ENCODE data around the gene VMP1.
A peak's percentile ranks its signal among the peaks of the same experiment; 100 is the strongest.
"Not testable (repeated sequence)": the region's sequence is repeated elsewhere in the genome, so short reads cannot be mapped to it uniquely, and the experiment has no call there.

Gene VMP1

DNA sequence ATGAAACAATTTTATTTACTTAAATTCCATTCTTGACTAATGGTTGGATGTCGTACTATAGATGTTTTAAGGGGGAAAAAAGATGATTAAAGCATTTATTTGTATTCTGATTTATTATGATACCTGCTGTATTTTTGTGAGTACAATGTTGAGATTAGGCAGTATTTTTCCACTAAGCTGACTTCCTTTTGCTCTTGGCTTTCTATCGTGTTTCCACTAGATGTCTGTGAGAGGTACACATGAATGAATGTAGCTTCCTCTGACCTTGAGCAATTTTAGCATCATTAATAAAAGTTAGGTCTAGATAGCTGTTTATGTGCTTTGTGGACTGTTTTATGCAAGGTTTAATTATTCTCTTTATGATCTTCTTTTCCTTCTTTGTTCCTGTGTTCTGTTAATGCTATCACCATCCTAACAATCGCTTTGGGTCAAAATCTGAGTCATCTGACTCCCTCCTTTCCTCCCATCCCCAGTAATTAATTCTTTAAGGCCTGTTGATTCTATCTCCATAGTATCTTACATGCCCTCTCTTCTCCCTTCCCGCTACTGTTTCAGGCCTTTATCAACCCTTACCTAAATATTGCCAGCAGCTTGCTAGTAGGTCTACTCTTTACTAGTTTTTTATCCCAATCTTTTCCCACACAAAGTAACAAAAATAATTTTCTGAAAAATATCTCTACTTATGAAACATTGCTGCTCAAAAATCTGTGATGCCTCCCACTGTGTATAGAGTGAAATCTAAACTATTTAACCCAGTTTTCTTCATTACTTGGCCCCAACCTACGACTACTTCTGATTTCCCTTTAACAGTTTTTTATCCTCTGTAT, 76.0 kb downstream of the VMP1 start:
- DNase-seq = no peak

GRCh38 chr17:59785091-59785799, 77.8 kb downstream of the VMP1 start:
- DNase-seq = no peak

GRCh38 chr17:59786213-59786535, 78.7 kb downstream of the VMP1 start:
- no peak for DNase-seq

DNA sequence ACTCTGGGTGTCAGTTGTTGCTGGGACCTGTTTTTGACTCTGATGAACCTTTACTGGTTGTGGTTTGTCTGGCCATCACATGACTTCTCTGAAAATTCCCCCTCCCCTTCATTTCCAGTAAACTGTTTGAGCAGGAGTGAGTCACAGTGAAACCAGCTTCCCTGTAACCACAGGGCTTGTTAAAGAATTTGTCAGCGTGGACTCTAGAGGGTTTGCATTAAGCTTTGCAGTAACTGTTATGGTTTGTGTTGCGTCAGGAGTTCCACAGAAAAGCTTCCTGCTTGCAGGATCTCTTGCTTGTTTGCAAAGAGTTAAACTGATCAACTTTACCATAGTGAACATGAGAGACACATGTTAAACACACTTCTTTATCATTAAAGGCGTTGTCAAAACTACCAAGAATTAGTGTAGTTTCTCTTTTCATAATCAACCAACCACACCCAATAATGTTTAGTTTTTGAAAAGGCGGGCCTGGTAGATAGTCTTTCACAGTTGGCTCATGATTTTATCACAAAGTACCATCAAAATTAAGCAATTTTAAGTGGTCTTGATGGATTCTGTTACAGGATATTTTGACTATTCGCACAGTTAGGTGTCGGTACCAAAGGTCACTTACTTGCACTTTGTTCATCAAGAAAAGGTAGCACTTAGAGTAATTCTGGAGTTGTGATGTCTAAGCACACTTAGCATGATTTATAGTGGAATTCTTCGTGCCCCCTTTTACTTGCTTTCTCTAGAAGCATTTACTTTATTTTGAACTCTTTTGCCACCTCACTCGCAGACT, 79.3 kb downstream of the VMP1 start:
- peak; percentile 89 for DNase-seq

- DNase-seq = not testable (repeated sequence)
These were observed 82.4 kb downstream of the VMP1 start for GRCh38 chr17:59789849-59790248.

GRCh38 chr17:59790418-59790817, 83.0 kb downstream of the VMP1 start:
- not testable (repeated sequence) for DNase-seq

DNA sequence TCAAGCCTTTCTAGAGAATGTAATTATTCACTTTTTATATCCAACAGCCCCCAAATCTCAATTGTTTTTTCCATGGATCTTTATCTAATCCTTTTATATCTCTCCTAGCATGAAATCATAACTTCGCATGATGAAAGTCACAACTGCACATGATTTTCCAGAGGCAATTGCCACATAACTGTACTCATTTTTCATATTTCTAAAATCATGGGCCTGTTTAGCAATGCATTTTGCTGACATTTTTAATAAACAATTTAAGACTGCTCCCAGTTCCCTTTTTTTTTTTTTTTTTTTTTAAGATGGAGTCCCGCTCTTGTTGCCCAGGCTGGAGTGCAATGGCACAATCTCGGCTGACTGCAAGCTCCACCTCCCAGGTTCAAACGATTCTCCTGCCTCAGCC, 83.5 kb downstream of the VMP1 start:
- DNase-seq = no peak

GRCh38 chr17:59791603-59792457, 84.4 kb downstream of the VMP1 start:
- DNase-seq = no peak

- DNase-seq = not testable (repeated sequence)
These were observed 85.0 kb downstream of the VMP1 start for GRCh38 chr17:59792458-59792823.

DNA sequence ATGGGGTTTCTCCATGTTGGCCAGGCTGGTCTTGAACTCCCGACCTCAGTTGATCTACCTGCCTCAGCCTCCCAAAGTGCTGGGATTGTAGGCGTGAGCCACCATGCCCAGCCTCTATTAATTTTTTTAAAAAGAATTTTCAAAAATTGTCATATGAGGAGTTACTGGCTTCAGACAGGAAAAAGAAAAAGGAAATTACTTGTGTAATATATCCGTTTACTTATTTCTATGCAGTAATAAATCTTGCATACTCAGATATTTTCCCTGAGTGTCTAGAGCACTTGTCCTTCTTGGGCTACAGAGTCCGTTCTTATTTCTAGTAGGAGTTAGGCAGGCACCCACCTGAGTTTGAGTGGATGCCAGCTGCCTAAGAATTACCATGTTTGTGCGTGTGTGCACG, 85.8 kb downstream of the VMP1 start:
- DNase-seq = no peak

GRCh38 chr17:59796138-59796537, 88.7 kb downstream of the VMP1 start:
- no peak for DNase-seq

DNA sequence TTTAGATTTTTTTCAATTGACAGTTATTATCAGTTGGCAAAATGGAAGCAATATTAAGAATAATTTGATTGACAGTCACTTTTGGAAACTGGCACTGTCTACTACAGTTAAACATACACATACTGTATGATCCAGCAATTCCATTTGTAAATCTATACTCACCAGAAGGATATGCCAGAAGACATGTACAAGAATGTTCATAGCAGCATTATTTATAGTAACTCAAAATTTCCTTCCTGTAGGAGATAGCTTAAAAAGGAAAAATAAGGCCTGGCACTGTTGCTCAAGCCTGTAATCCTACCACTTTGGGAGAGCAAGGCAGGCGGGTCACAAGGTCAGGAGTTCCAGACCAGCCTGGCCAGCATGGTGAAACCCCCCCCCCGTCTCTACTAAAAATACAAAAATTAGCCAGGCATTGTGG, 89.3 kb downstream of the VMP1 start:
- no peak for DNase-seq

DNA sequence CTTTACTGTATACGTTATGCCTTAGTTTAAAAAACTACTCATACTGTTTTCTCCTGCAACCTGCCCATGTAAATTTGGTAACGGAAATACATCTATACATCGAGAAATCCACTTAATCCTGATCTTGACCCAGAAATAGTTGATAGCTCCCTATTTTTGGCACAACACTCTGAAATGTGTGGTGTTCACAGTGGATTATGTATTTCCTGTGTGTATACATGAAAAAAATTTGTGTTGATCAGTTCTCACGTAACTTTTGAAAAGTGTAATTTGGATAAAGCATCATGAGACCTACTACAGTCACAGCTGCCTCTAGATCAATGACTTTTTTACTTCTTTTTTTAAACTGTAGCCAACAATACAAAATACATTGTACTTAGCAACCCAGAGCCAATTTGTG, 90.7 kb downstream of the VMP1 start:
- DNase-seq = no peak

GRCh38 chr17:59800530-59800942, 93.1 kb downstream of the VMP1 start:
- no peak for DNase-seq

- no peak for DNase-seq
These were observed 94.7 kb downstream of the VMP1 start for GRCh38 chr17:59802160-59802559.

GRCh38 chr17:59804901-59805465, 97.5 kb downstream of the VMP1 start:
- DNase-seq = no peak

- DNase-seq = not testable (repeated sequence)
These were observed 98.9 kb downstream of the VMP1 start for GRCh38 chr17:59806322-59806721.

- DNase-seq = no peak
These were observed 100.5 kb downstream of the VMP1 start for GRCh38 chr17:59807892-59808509.

DNA sequence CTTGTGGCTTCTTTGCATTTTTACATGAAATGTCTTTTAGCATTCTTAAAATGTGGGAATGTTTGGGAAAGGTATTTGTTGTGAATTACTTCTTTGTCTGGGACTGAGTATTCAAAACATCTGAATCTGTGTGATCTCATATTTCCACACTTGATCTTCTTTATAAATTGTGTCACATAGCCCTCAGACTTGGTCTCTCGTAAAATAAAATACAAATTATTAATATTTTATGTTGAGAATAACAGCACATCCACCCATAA, 103.4 kb downstream of the VMP1 start:
- no peak for DNase-seq

DNA sequence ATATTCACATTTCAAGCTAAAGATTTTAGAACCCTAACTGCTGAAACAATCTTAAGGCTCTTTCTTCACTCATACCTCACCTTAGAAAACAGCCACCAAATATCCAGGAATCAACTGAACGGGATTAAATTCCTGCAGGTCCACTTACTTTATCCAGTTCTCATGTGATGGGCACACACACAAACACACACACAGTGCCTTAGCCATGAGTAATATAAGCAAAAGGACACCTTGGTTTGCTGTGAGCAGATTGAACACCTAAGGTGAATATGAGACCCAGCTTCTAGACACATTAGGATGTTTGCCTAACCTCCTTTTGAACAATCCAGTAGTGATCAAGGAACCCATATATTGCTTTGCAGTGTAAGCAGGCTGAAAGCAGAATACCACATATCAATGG, 103.8 kb downstream of the VMP1 start:
- DNase-seq = no peak

- DNase-seq = peak; percentile 71
These were observed 104.7 kb downstream of the VMP1 start for GRCh38 chr17:59812139-59812538.

DNA sequence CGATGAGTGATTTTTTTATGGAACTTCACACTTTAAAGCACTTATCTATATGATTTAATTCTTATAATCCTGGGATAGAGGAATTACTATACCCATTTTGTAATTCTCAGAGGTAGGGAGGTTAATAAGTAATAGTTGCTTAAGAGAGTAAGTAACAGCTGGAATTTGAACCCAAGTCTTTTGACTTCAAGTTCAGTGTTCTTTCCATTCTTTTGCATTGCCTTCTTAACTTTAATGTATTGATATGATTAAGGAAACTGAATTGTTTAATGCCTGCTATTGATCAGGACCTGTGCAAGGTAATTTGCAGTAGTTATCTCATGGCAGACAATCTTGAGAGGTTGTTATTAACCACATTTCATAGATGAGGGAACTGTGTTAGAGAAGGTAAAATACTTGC, 106.8 kb downstream of the VMP1 start:
- DNase-seq = no peak

Data from GDM1 (cell line).